ENCODE results near the gene XKR3. TPM values are rescaled to one million over a fixed set of nuclear protein-coding genes. Genes with fewer than 3 reads are reported as not detected.
A peak's percentile ranks its signal among the peaks of the same experiment; 100 is the strongest.
"Not testable (repeated sequence)": the region's sequence is repeated elsewhere in the genome, so short reads cannot be mapped to it uniquely, and the experiment has no call there.

XKR3 gene
- total and polyA plus RNA-seq, 2 experiments from 2014 or later, result not detected

DNA sequence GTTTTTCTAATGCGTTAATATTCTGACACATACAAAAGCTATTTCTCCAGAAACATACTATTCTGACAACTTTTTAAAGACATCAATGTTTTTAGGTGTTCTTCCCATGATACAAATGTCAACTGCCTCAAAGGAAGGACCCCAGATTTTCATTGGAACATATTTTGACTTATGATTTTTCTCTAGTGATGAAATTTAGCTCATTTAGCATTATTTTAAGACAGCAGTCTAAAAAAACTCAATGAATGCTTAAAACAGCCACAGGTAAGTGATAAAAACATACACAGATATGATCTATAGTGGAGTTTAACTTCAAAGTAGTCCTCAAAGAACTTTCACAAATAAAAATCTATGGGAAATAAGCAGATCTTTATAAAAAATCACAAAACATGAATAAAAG is 24.9 kb downstream of the XKR3 start:
- Histone ChIP-seq H3K27me3 (ENCODE audit: insufficient read depth) (no peaks in the 10 kb centered on the region), H3F3A (replicated peaks; ENCODE audit: low read depth) (no peaks in the 10 kb centered on the region), H2AFZ (no peak overlapping the region), H3K27ac (ENCODE audit: low read depth) (no peak overlapping the region), H3K4me2 (no peak overlapping the region), H3K9me2 (ENCODE audit: insufficient read depth) (no peaks in the 10 kb centered on the region), H3K79me2 (replicated peaks; ENCODE audit: insufficient read depth) (no peaks in the 10 kb centered on the region), H4K20me1 (replicated peaks; ENCODE audit: insufficient read depth) (no peaks in the 10 kb centered on the region), H3K4me3 (no peak overlapping the region), H3K36me3 (ENCODE audit: insufficient read depth) (no peaks in the 10 kb centered on the region), H3K4me1 (ENCODE audit: insufficient read depth) (peaks cover 26% of the 10 kb centered on the region)
- no peak for ATAC-seq
- Mint-ChIP-seq H3K4me1 (peaks cover 4% of the 10 kb centered on the region; the same call in 2 of the 3 replicates), H3K36me3 (ENCODE audit: low read depth) (no peaks in the 10 kb centered on the region), H3K27ac (no peak overlapping the region), H3K9me3 (peaks cover 68% of the 10 kb centered on the region), H3K4me3 (no peak overlapping the region), H3K27me3 (ENCODE audit: insufficient read depth, low read depth, poor library complexity) (no peaks in the 10 kb centered on the region)
- DNase-seq (ENCODE audit: low spot score), result no peak
- no peak for TF ChIP-seq STAT1 (IDR thresholded peaks at IDR 0.05; ENCODE audit: unreplicated experiment)
- no peak for TF ChIP-seq ZNF114 (CRISPR knock-in tag; IDR thresholded peaks at IDR 0.05)
- TF ChIP-seq POLR2AphosphoS5 (IDR thresholded peaks at IDR 0.05; ENCODE audit: low read depth), result no peak
- no peak for TF ChIP-seq ZNF462 (CRISPR knock-in tag; IDR thresholded peaks at IDR 0.05)
- TF ChIP-seq ZNF331 (CRISPR knock-in tag; IDR thresholded peaks at IDR 0.05; ENCODE audit: low read depth), result no peak
- TF ChIP-seq REST (IDR thresholded peaks at IDR 0.05; ENCODE audit: unreplicated experiment), result no peak

DNA sequence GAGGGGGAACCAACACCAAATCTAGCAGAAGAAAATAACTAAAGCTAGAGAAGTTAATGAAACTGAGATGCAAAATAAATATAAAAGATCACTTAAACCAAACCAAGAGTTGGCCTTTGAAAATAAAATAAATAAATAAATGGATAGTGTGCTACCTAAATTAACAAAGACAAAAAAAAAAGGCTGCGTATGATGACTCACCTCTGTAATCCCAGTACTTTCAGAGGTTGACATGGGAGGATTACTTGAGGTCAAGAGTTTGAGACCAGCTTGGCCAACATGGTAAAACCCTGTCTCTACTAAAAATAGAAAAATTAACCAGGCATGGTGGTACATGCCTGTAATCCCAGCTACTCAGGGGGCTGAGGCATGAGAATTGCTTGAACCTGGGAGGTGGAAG is 29.7 kb downstream of the XKR3 start:
- not testable (repeated sequence) for H3K4me3 ChIP-seq; H3K27ac Mint-ChIP-seq; H3K9me2 ChIP-seq (ENCODE audit: insufficient read depth); H2AFZ ChIP-seq; H3K4me3 Mint-ChIP-seq; H3K79me2 ChIP-seq (replicated peaks; ENCODE audit: insufficient read depth); H3K27ac ChIP-seq (ENCODE audit: low read depth); ATAC-seq; H3K36me3 Mint-ChIP-seq (ENCODE audit: low read depth); H3K27me3 Mint-ChIP-seq (ENCODE audit: insufficient read depth, low read depth, poor library complexity); H4K20me1 ChIP-seq (replicated peaks; ENCODE audit: insufficient read depth); H3K27me3 ChIP-seq (ENCODE audit: insufficient read depth); H3F3A ChIP-seq (replicated peaks; ENCODE audit: low read depth); DNase-seq (ENCODE audit: low spot score); H3K36me3 ChIP-seq (ENCODE audit: insufficient read depth)
- peaks cover 44% of the 10 kb centered on the region for H3K4me1 ChIP-seq (ENCODE audit: insufficient read depth)
- Mint-ChIP-seq H3K9me3 (peaks cover 84% of the 10 kb centered on the region), H3K4me1 (peaks cover 18% of the 10 kb centered on the region)
- peak overlapping the region; percentile 70; the same call in 1 of the 2 replicates for H3K4me2 ChIP-seq

Measured in GM23338 (cell line).